ENCODE measurements around the gene ZNF528.

Gene ZNF528

GRCh38 chr19:52397310-52398080 is at the start of gene ZNF528:
TSS of gene ZNF528 (plus strand) at chr19:52397849. CDS start at chr19:52402014, 4,165 bp downstream.
- TF ChIP-seq, protein P1, sequence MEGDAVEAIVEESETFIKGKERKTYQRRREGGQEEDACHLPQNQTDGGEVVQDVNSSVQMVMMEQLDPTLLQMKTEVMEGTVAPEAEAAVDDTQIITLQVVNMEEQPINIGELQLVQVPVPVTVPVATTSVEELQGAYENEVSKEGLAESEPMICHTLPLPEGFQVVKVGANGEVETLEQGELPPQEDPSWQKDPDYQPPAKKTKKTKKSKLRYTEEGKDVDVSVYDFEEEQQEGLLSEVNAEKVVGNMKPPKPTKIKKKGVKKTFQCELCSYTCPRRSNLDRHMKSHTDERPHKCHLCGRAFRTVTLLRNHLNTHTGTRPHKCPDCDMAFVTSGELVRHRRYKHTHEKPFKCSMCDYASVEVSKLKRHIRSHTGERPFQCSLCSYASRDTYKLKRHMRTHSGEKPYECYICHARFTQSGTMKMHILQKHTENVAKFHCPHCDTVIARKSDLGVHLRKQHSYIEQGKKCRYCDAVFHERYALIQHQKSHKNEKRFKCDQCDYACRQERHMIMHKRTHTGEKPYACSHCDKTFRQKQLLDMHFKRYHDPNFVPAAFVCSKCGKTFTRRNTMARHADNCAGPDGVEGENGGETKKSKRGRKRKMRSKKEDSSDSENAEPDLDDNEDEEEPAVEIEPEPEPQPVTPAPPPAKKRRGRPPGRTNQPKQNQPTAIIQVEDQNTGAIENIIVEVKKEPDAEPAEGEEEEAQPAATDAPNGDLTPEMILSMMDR (IDR thresholded peaks at IDR 0.05; ENCODE audit: extremely low read depth, missing control alignments) = no peak
- peak; percentile 89 for DNase-seq (ENCODE audit: low spot score)

GRCh38 chr19:52351512-52351911 is 46.1 kb upstream of the ZNF528 start:
- TF ChIP-seq, protein P1 (IDR thresholded peaks at IDR 0.05; ENCODE audit: extremely low read depth, missing control alignments) = no peak
- DNase-seq (ENCODE audit: low spot score) = no peak

DNA sequence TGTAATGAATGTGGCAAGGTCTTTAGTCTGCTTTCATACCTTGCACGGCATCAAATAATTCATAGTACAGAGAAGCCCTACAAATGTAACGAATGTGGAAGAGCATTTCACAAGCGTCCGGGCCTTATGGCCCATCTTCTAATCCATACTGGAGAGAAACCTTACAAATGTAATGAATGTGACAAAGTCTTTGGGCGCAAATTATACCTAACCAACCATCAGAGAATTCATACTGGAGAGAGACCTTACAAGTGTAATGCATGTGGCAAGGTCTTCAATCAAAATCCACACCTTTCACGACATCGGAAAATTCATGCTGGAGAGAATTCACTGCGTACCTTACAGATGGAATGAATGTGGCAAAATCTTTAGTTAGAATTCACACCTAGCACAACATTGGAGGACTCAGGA is 31.2 kb upstream of the ZNF528 start:
- no peak for DNase-seq (ENCODE audit: low spot score)
- TF ChIP-seq, protein P1 (IDR thresholded peaks at IDR 0.05; ENCODE audit: extremely low read depth, missing control alignments) = no peak

GRCh38 chr19:52369559-52370340 is 27.9 kb upstream of the ZNF528 start, which contains the start of gene ZNF880:
TSS of gene ZNF880 (plus strand) at chr19:52369923. CDS start at chr19:52369966, 43 bp downstream.
- DNase-seq (ENCODE audit: low spot score) = peak; percentile 80
- TF ChIP-seq, protein P1 (IDR thresholded peaks at IDR 0.05; ENCODE audit: extremely low read depth, missing control alignments) = no peak

- DNase-seq (ENCODE audit: low spot score) = no peak
- TF ChIP-seq, protein P1 (IDR thresholded peaks at IDR 0.05; ENCODE audit: extremely low read depth, missing control alignments) = no peak
These were observed 27.3 kb upstream of the ZNF528 start for GRCh38 chr19:52370341-52370710.

DNA sequence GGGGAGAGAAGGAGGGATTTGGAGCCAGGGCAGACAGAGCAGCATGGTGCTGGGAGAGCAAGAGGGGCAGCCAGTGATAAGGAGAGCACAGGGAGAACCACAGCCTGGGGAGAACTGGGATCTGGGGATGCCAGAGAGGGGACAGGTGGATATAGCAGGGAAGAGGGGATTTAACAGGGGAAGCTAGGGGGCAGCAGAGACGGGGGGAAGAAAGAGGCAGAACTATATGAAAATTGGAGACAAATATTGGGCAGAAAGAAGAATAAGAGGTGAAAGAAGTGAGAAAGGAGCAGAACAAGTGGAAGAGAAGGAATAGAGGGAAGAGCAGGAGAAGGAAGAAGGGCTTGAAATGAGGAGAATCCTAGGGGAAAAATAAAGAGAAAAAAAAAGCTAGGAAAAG is 6.5 kb upstream of the ZNF528 start:
- DNase-seq (ENCODE audit: low spot score) = no peak
- TF ChIP-seq, protein P1 (IDR thresholded peaks at IDR 0.05; ENCODE audit: extremely low read depth, missing control alignments) = no peak

- TF ChIP-seq, protein P1 (IDR thresholded peaks at IDR 0.05; ENCODE audit: extremely low read depth, missing control alignments) = no peak
- peak; percentile 21 for DNase-seq (ENCODE audit: low spot score)
These were observed 412 bp downstream of the ZNF528 start for GRCh38 chr19:52398081-52398441.
